Stimulated activated CD4-positive, alpha-beta T cell treated with anti-CD3 and anti-CD28 coated beads, Interleukin-2, amount 100 ng/mL, for 48 hours (primary cell): ENCODE data around the gene TRMO.

Source experiments
- DNase-seq, 2 donors: peaks; one replicate each; pipeline ENCODE4 v3.0.0-alpha.2; 2020

The TRMO gene

GRCh38 chr9:97857606-97858392 lies 64.5 kb downstream of the TRMO start:
- no peak for DNase-seq

GRCh38 chr9:97856857-97857605 lies 65.3 kb downstream of the TRMO start:
- DNase-seq = no peak

GRCh38 chr9:97855899-97856298 lies 66.4 kb downstream of the TRMO start:
- no peak for DNase-seq

- DNase-seq = no peak
Measured at GRCh38 chr9:97855486-97855875, 66.8 kb downstream of the TRMO start.

- no peak for DNase-seq
Measured at GRCh38 chr9:97854696-97855485, 67.4 kb downstream of the TRMO start.
